ENCODE measurements around the gene DUSP6. TPM values are rescaled to one million over a fixed set of nuclear protein-coding genes. Genes with fewer than 3 reads are reported as not detected.

The DUSP6 gene
- total RNA-seq, 3 donors from 2014 or later (not counting 1 experiment from before 2014, with no cell fraction given) = 52.2 to 222 (median 141) TPM

DNA sequence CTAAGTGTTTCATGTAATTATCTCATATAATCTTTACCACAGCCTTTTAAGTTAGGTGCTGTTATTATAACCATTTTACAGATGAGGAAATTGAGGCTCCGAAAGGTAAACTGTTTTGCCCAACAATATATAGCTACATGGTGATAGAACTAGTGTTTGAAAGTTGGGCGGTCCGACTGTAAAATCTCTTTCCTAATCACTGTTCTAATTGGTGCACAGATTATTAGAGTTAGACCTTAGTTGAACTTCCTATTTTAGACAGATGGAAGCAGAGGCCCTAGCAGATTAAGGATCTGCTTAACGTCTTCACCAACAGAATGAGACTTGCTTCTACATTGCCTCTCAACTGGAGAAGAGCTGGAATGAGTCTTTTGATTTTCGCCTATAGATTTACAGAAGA lies 30.0 kb upstream of the DUSP6 start:
- Histone ChIP-seq H3K9me3 (ENCODE audit: control insufficient read depth, insufficient read depth, low read length) (no peaks in the 10 kb centered on the region), H3K4me1 (ENCODE audit: control insufficient read depth, insufficient read depth, low read length) (peaks cover 7% of the 10 kb centered on the region), H3K36me3 (ENCODE audit: control insufficient read depth, insufficient read depth, low read length) (no peaks in the 10 kb centered on the region), H3K4me3 (ENCODE audit: low read length) (no peak overlapping the region), H3K27me3 (ENCODE audit: control insufficient read depth, insufficient read depth, low read length) (no peaks in the 10 kb centered on the region), H3K27ac (ENCODE audit: low read length) (no peak overlapping the region)
- H3K9me3 Mint-ChIP-seq = no peaks in the 10 kb centered on the region
- 94% methylated on average over 2 of the region's 5 CpGs for WGBS (ENCODE audit: insufficient coverage)
- H3K4me3 Mint-ChIP-seq = no peak overlapping the region
- peaks cover 5 to 6% of the 10 kb centered on the region in 2 donors for H3K4me1 Mint-ChIP-seq
- no peaks in the 10 kb centered on the region for H3K27me3 Mint-ChIP-seq (ENCODE audit: low read depth in 2 of 2)
- ATAC-seq (no peak), DNase-seq (no peak)
- no peaks in the 10 kb centered on the region for H3K36me3 Mint-ChIP-seq
- no peak overlapping the region for H3K27ac Mint-ChIP-seq
- intact Hi-C loops (cut with micrococcal nuclease) = no loop called here
- TF ChIP-seq, protein P1, sequence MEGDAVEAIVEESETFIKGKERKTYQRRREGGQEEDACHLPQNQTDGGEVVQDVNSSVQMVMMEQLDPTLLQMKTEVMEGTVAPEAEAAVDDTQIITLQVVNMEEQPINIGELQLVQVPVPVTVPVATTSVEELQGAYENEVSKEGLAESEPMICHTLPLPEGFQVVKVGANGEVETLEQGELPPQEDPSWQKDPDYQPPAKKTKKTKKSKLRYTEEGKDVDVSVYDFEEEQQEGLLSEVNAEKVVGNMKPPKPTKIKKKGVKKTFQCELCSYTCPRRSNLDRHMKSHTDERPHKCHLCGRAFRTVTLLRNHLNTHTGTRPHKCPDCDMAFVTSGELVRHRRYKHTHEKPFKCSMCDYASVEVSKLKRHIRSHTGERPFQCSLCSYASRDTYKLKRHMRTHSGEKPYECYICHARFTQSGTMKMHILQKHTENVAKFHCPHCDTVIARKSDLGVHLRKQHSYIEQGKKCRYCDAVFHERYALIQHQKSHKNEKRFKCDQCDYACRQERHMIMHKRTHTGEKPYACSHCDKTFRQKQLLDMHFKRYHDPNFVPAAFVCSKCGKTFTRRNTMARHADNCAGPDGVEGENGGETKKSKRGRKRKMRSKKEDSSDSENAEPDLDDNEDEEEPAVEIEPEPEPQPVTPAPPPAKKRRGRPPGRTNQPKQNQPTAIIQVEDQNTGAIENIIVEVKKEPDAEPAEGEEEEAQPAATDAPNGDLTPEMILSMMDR (IDR thresholded peaks at IDR 0.05) = no peak

- H3K27ac ChIP-seq (ENCODE audit: low read length) = no peak overlapping the region
- Mint-ChIP-seq H3K36me3 (no peaks in the 10 kb centered on the region), H3K4me1 (peaks cover 22 to 25% of the 10 kb centered on the region in 2 donors), H3K9me3 (no peaks in the 10 kb centered on the region), H3K27me3 (ENCODE audit: low read depth in 2 of 2) (no peaks in the 10 kb centered on the region), H3K4me3 (no peak overlapping the region), H3K27ac (no peak overlapping the region)
- WGBS (ENCODE audit: insufficient coverage) = 94% methylated on average over 4 of the region's 5 CpGs
- TF ChIP-seq, protein P1 (IDR thresholded peaks at IDR 0.05) = no peak
- no peaks in the 10 kb centered on the region for H3K36me3 ChIP-seq (ENCODE audit: control insufficient read depth, insufficient read depth, low read length)
- ATAC-seq = no peak
- no peaks in the 10 kb centered on the region for H3K27me3 ChIP-seq (ENCODE audit: control insufficient read depth, insufficient read depth, low read length)
- intact Hi-C loops (cut with micrococcal nuclease) = no loop called here
- DNase-seq = no peak
- peaks cover 17% of the 10 kb centered on the region for H3K4me1 ChIP-seq (ENCODE audit: control insufficient read depth, insufficient read depth, low read length)
- H3K9me3 ChIP-seq (ENCODE audit: control insufficient read depth, insufficient read depth, low read length) = no peaks in the 10 kb centered on the region
- no peak overlapping the region for H3K4me3 ChIP-seq (ENCODE audit: low read length)
Observed at GRCh38 chr12:89379839-89380467, 27.7 kb upstream of the DUSP6 start.

- H3K27ac Mint-ChIP-seq = no peak overlapping the region
- no peaks in the 10 kb centered on the region for H3K36me3 Mint-ChIP-seq
- H3K4me3 ChIP-seq (ENCODE audit: low read length) = no peak overlapping the region
- peaks cover 17% of the 10 kb centered on the region for H3K4me1 ChIP-seq (ENCODE audit: control insufficient read depth, insufficient read depth, low read length)
- ATAC-seq (no peak), DNase-seq (no peak)
- H3K27me3 Mint-ChIP-seq (ENCODE audit: low read depth in 2 of 2) = no peaks in the 10 kb centered on the region
- no peaks in the 10 kb centered on the region for H3K9me3 ChIP-seq (ENCODE audit: control insufficient read depth, insufficient read depth, low read length)
- H3K4me1 Mint-ChIP-seq = peaks cover 17 to 20% of the 10 kb centered on the region in 2 donors
- TF ChIP-seq, protein P1 (IDR thresholded peaks at IDR 0.05) = no peak
- no peak overlapping the region for H3K4me3 Mint-ChIP-seq
- H3K9me3 Mint-ChIP-seq = no peaks in the 10 kb centered on the region
- intact Hi-C loops (cut with micrococcal nuclease) = no loop called here
- WGBS (ENCODE audit: insufficient coverage) = 85% methylated on average over 5 of the region's 6 CpGs
- H3K36me3 ChIP-seq (ENCODE audit: control insufficient read depth, insufficient read depth, low read length) = no peaks in the 10 kb centered on the region
- no peaks in the 10 kb centered on the region for H3K27me3 ChIP-seq (ENCODE audit: control insufficient read depth, insufficient read depth, low read length)
- no peak overlapping the region for H3K27ac ChIP-seq (ENCODE audit: low read length)
Observed at GRCh38 chr12:89379148-89379838, 27.0 kb upstream of the DUSP6 start.

Measured in natural killer cell (primary cell).